Nephron (organoid): ENCODE data around the gene NOP10.
A peak's percentile ranks its signal among the peaks of the same experiment; 100 is the strongest.
"Not testable (repeated sequence)": the region's sequence is repeated elsewhere in the genome, so short reads cannot be mapped to it uniquely, and the experiment has no call there.

Experiments used
- H3K27ac Mint-ChIP-seq, 3 experiments: 2 replicates each; pipeline ENCODE4 v1.8.0; 2020; ENCODE audit warnings: mixed read lengths in 3 of 3, mild to moderate bottlenecking in 2 of 3, moderate library complexity in 1 of 3
- H3K27me3 Mint-ChIP-seq: 2 replicates; pipeline ENCODE4 v1.8.0; 2021; ENCODE audit warnings: low read depth, mild to moderate bottlenecking, moderate library complexity, mixed read lengths
- H3K36me3 Mint-ChIP-seq: 2 replicates; pipeline ENCODE4 v1.8.0; 2020; ENCODE audit warnings: low read depth, mixed read lengths
- H3K4me1 Mint-ChIP-seq: 2 replicates; pipeline ENCODE4 v1.8.0; 2020; ENCODE audit warnings: mixed read lengths
- H3K4me3 Mint-ChIP-seq, 3 experiments: 2 replicates each; pipeline ENCODE4 v1.8.0; 2020; ENCODE audit warnings: mild to moderate bottlenecking in 3 of 3, mixed read lengths in 3 of 3, moderate library complexity in 2 of 3
- H3K9me3 Mint-ChIP-seq: 2 replicates; pipeline ENCODE4 v1.8.0; 2020; ENCODE audit warnings: mixed read lengths
- CTCF ChIP-seq, 3 experiments: fragments of 200-600 bp; sonication (generic); IDR thresholded peaks; one replicate each; pipeline ENCODE4 v1.5.0; 2021; ENCODE audit warnings: antibody characterized with exemption in 3 of 3; ENCODE audit not compliant: unreplicated experiment in 3 of 3

Gene NOP10

GRCh38 chr15:34354286-34354685 is 11.3 kb upstream of the NOP10 start:
- Mint-ChIP-seq H3K4me1 (no peaks in the 10 kb centered on the region), H3K27me3 (no peaks in the 10 kb centered on the region), H3K4me3 (no peak overlapping the region), H3K27ac (no peak overlapping the region), H3K36me3 (peaks cover 26% of the 10 kb centered on the region), H3K9me3 (no peaks in the 10 kb centered on the region)
- no peak for TF ChIP-seq CTCF (IDR thresholded peaks at IDR 0.05; ENCODE audit: unreplicated experiment in 3 of 3)

- Mint-ChIP-seq H3K4me1 (no peaks in the 10 kb centered on the region), H3K36me3 (peaks cover 21% of the 10 kb centered on the region), H3K27ac (no peak overlapping the region), H3K27me3 (no peaks in the 10 kb centered on the region), H3K4me3 (no peak overlapping the region), H3K9me3 (no peaks in the 10 kb centered on the region)
- TF ChIP-seq CTCF (IDR thresholded peaks at IDR 0.05; ENCODE audit: unreplicated experiment in 3 of 3) = no peak
Measured at GRCh38 chr15:34353627-34354026, 10.7 kb upstream of the NOP10 start.

GRCh38 chr15:34352996-34353395 is 10.1 kb upstream of the NOP10 start:
- not testable (repeated sequence) for H3K4me3 Mint-ChIP-seq, H3K27me3 Mint-ChIP-seq, H3K27ac Mint-ChIP-seq, H3K9me3 Mint-ChIP-seq, H3K4me1 Mint-ChIP-seq
- H3K36me3 Mint-ChIP-seq = peaks cover 18% of the 10 kb centered on the region

GRCh38 chr15:34349769-34350168 is 6.8 kb upstream of the NOP10 start:
- H3K9me3 Mint-ChIP-seq = no peaks in the 10 kb centered on the region
- no peak overlapping the region for H3K4me3 Mint-ChIP-seq
- no peaks in the 10 kb centered on the region for H3K4me1 Mint-ChIP-seq
- H3K27me3 Mint-ChIP-seq = no peaks in the 10 kb centered on the region
- no peaks in the 10 kb centered on the region for H3K36me3 Mint-ChIP-seq
- H3K27ac Mint-ChIP-seq = no peak overlapping the region
- no peak for TF ChIP-seq CTCF (IDR thresholded peaks at IDR 0.05; ENCODE audit: unreplicated experiment in 3 of 3)

GRCh38 chr15:34348735-34349300 is 5.9 kb upstream of the NOP10 start:
- no peak overlapping the region for H3K27ac Mint-ChIP-seq
- TF ChIP-seq CTCF (IDR thresholded peaks at IDR 0.05; ENCODE audit: unreplicated experiment in 3 of 3) = no peak
- H3K4me3 Mint-ChIP-seq = no peak overlapping the region
- H3K36me3 Mint-ChIP-seq = no peaks in the 10 kb centered on the region
- no peaks in the 10 kb centered on the region for H3K27me3 Mint-ChIP-seq
- no peaks in the 10 kb centered on the region for H3K9me3 Mint-ChIP-seq
- no peaks in the 10 kb centered on the region for H3K4me1 Mint-ChIP-seq

- no peak for TF ChIP-seq CTCF (IDR thresholded peaks at IDR 0.05; ENCODE audit: unreplicated experiment in 3 of 3)
- no peak overlapping the region for H3K4me3 Mint-ChIP-seq
- no peaks in the 10 kb centered on the region for H3K36me3 Mint-ChIP-seq
- H3K27ac Mint-ChIP-seq = no peak overlapping the region
- H3K9me3 Mint-ChIP-seq = no peaks in the 10 kb centered on the region
- H3K4me1 Mint-ChIP-seq = no peaks in the 10 kb centered on the region
- H3K27me3 Mint-ChIP-seq = no peaks in the 10 kb centered on the region
Measured at GRCh38 chr15:34347951-34348638, 5.2 kb upstream of the NOP10 start.

GRCh38 chr15:34342213-34342736 is 661 bp downstream of the NOP10 start:
- H3K9me3 Mint-ChIP-seq, H3K27me3 Mint-ChIP-seq, H3K4me1 Mint-ChIP-seq: not testable (repeated sequence)
- Mint-ChIP-seq H3K4me3 (peak overlapping the region in 1 of 3 experiments; percentile 95), H3K27ac (peak overlapping the region in 2 of 3 experiments; percentile 90), H3K36me3 (peaks cover 16% of the 10 kb centered on the region)
